Neuronal stem cell (in vitro differentiated cells): ENCODE results near the gene CELSR3.

Source experiments
- DNase-seq: peaks from one replicate; pipeline ENCODE4 v3.0.0-alpha.2; 2013; ENCODE audit warnings: low spot score
- H2AFZ ChIP-seq: one replicate; pipeline ENCODE4 v1.6.1; 2013; ENCODE audit warnings: mild to moderate bottlenecking, low read length, inconsistent platforms
- H2AK5ac ChIP-seq: 2 replicates; pipeline ENCODE4 v1.6.1; 2013; ENCODE audit warnings: low read depth, mild to moderate bottlenecking, inconsistent platforms, low read length, moderate library complexity, mixed read lengths
- H2BK120ac ChIP-seq: 2 replicates; pipeline ENCODE4 v1.6.1; 2013; ENCODE audit warnings: low read depth, mild to moderate bottlenecking, inconsistent platforms, low read length, moderate library complexity, mixed read lengths
- H2BK12ac ChIP-seq: one replicate; pipeline ENCODE4 v1.6.1; 2013; ENCODE audit warnings: low read length, inconsistent platforms
- H2BK15ac ChIP-seq: 2 replicates; pipeline ENCODE4 v1.6.1; 2013; ENCODE audit warnings: mild to moderate bottlenecking, low read length, inconsistent platforms, mixed read lengths
- H2BK5ac ChIP-seq: one replicate; pipeline ENCODE4 v1.6.1; 2013; ENCODE audit warnings: inconsistent platforms, mild to moderate bottlenecking, low read length, moderate library complexity
- H3K14ac ChIP-seq: one replicate; pipeline ENCODE4 v1.6.1; 2013; ENCODE audit warnings: low read length, inconsistent platforms
- H3K18ac ChIP-seq: 2 replicates; pipeline ENCODE4 v1.6.1; 2013; ENCODE audit warnings: low read length, inconsistent platforms
- H3K23ac ChIP-seq: 2 replicates; pipeline ENCODE4 v1.6.1; 2013; ENCODE audit warnings: low read depth, mild to moderate bottlenecking, mixed read lengths, low read length, inconsistent platforms; ENCODE audit not compliant: poor library complexity
- H3K27ac ChIP-seq: replicated peaks from 3 replicates; pipeline ENCODE4 v1.5.1; 2013; ENCODE audit warnings: low read length, inconsistent platforms
- H3K27me3 ChIP-seq, 3 experiments: 2 replicates each; pipeline ENCODE4 v1.6.1; 2013; ENCODE audit warnings: low read length in 3 of 3, mild to moderate bottlenecking in 2 of 3, inconsistent platforms in 1 of 3, low read depth in 1 of 3, mixed read lengths in 1 of 3, moderate library complexity in 1 of 3; ENCODE audit not compliant: control insufficient read depth in 3 of 3, insufficient read depth in 3 of 3
- H3K36me3 ChIP-seq, 2 donors: replicated peaks in 1 of 2; 2 replicates each; pipeline ENCODE4 v1.6.1; 2013; ENCODE audit warnings: low read length in 2 of 2; ENCODE audit not compliant: control insufficient read depth in 2 of 2, insufficient read depth in 2 of 2
- H3K4ac ChIP-seq: 2 replicates; pipeline ENCODE4 v1.6.1; 2013; ENCODE audit warnings: inconsistent platforms, mild to moderate bottlenecking, low read length, moderate library complexity
- H3K4me1 ChIP-seq, 2 donors: 1 replicate in 1 of 2; 2 replicates in 1 of 2; pipeline ENCODE4 v1.6.1; 2013; ENCODE audit warnings: low read length in 2 of 2, low read depth in 1 of 2; ENCODE audit not compliant: control insufficient read depth in 2 of 2, insufficient read depth in 1 of 2
- H3K4me2 ChIP-seq: one replicate; pipeline ENCODE4 v1.6.1; 2013; ENCODE audit warnings: mild to moderate bottlenecking, low read length, inconsistent platforms; ENCODE audit not compliant: insufficient read depth, poor library complexity, severe bottlenecking
- H3K4me3 ChIP-seq, 2 donors: 2 replicates each; pipeline ENCODE4 v1.5.1; 2013; ENCODE audit warnings: low read length in 2 of 2, mild to moderate bottlenecking in 2 of 2, inconsistent platforms in 1 of 2, moderate library complexity in 1 of 2
- H3K79me1 ChIP-seq: one replicate; pipeline ENCODE4 v1.6.1; 2013; ENCODE audit warnings: low read depth, mild to moderate bottlenecking, inconsistent platforms, low read length, moderate library complexity
- H3K9ac ChIP-seq: one replicate; pipeline ENCODE4 v1.6.1; 2013; ENCODE audit warnings: mild to moderate bottlenecking, low read depth, low read length, inconsistent platforms; ENCODE audit not compliant: poor library complexity
- H3K9me3 ChIP-seq, 2 donors: replicated peaks in 1 of 2; 2 replicates each; pipeline versions ENCODE3 to v1.6.1; 2013; ENCODE audit warnings: low read length in 2 of 2, mild to moderate bottlenecking in 2 of 2, inconsistent platforms in 1 of 2, low read depth in 1 of 2, mixed read lengths in 1 of 2, moderate library complexity in 1 of 2; ENCODE audit not compliant: control insufficient read depth in 2 of 2, insufficient read depth in 1 of 2
- H4K8ac ChIP-seq: one replicate; pipeline ENCODE4 v1.6.1; 2013; ENCODE audit warnings: low read depth, mild to moderate bottlenecking, inconsistent platforms, low read length, moderate library complexity
- H4K91ac ChIP-seq: one replicate; pipeline ENCODE4 v1.6.1; 2013; ENCODE audit warnings: low read length, low read depth, mild to moderate bottlenecking, inconsistent platforms; ENCODE audit not compliant: poor library complexity
- WGBS, 2 donors: extraction: QIAGEN DNeasy Blood & Tissue Kit; methylation state at CpG; one replicate each; pipeline ENCODE4 v1.1.7; 2013; ENCODE audit warnings: missing lambda C conversion rate in 2 of 2, mixed read lengths in 1 of 2; ENCODE audit not compliant: insufficient read length in 2 of 2, insufficient replicate concordance in 1 of 2; ENCODE audit errors: extremely low coverage in 2 of 2; 5-methylcytosine and 5-hydroxymethylcytosine counted together

Gene CELSR3

DNA sequence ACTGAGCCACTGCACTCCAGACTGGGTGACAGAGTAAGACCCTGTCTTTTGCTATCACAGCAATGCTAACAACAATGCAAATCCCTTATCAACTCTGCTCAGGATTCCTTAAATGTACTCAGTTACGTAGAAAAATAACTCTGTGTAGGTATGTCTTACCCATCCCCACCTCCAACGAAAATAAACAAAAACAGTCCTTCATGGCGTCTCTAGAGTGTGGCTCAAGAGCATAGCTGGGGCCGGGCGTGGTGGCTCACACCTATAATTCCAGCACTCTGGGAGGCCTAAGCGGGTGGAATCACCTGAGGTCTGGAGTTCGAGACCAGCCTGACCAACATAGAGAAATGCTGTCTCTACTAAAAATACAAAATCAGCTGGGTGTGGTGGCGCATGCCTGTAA is 36.2 kb upstream of the CELSR3 start:
- H3K4me2 ChIP-seq, result no peak overlapping the region
- WGBS, 2 donors, result no CpG with 5 or more reads among the region's 8 CpGs
- H3K27ac ChIP-seq, result no peak overlapping the region
- H3K4me1 ChIP-seq, result peaks cover 0 to 10% of the 10 kb centered on the region in 2 donors
- H3K18ac ChIP-seq, result no peak overlapping the region
- H4K8ac ChIP-seq, result no peak overlapping the region
- no peak overlapping the region for H3K4ac ChIP-seq
- no peaks in the 10 kb centered on the region for H3K27me3 ChIP-seq
- no peak overlapping the region for H2BK15ac ChIP-seq
- H3K23ac ChIP-seq, result no peak overlapping the region
- H2BK120ac ChIP-seq, result no peak overlapping the region
- H2BK5ac ChIP-seq, result no peak overlapping the region
- H3K9ac ChIP-seq, result no peak overlapping the region
- H3K14ac ChIP-seq, result no peak overlapping the region
- H2BK12ac ChIP-seq, result no peak overlapping the region
- no peak overlapping the region for H2AFZ ChIP-seq
- no peak overlapping the region for H2AK5ac ChIP-seq
- H3K9me3 ChIP-seq, result peaks cover 0 to 4% of the 10 kb centered on the region in 2 donors
- peaks cover 19 to 85% of the 10 kb centered on the region in 2 donors for H3K36me3 ChIP-seq
- no peak overlapping the region for H4K91ac ChIP-seq
- H3K79me1 ChIP-seq, result peaks cover under 1% of the 10 kb centered on the region
- no peak overlapping the region for H3K4me3 ChIP-seq
- no peak for DNase-seq

DNA sequence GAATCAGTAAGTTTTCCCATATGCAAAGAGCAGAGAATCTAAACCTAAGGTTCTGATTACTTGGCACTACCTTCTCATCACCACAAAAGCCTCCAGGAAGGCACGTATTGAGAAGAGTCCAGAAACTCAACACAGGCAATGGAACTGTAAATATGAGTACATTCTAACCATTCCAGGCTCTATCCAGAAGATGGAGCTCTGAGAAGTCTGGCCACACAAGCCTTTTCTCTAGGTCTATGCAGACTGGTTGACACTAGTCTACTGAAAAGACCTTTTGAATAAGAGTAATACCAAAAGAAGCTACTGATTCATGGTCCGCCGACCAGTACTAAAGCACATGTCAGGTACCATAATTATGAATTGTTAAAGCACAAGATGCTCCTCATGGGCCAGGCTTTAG is 35.3 kb upstream of the CELSR3 start:
- H2BK5ac ChIP-seq, result no peak overlapping the region
- no peak overlapping the region for H3K4ac ChIP-seq
- no peak for DNase-seq
- H2BK12ac ChIP-seq, result no peak overlapping the region
- H3K36me3 ChIP-seq, result peaks cover 27 to 91% of the 10 kb centered on the region in 2 donors
- no peak overlapping the region for H2AK5ac ChIP-seq
- H2BK15ac ChIP-seq, result no peak overlapping the region
- H3K27me3 ChIP-seq, result no peaks in the 10 kb centered on the region
- no peak overlapping the region for H3K4me2 ChIP-seq
- peaks cover 0 to 4% of the 10 kb centered on the region in 2 donors for H3K9me3 ChIP-seq
- no peak overlapping the region for H4K8ac ChIP-seq
- H2AFZ ChIP-seq, result no peak overlapping the region
- no peak overlapping the region for H2BK120ac ChIP-seq
- H3K18ac ChIP-seq, result no peak overlapping the region
- H3K23ac ChIP-seq, result no peak overlapping the region
- peaks cover 0 to 11% of the 10 kb centered on the region in 2 donors for H3K4me1 ChIP-seq
- no peak overlapping the region for H3K14ac ChIP-seq
- H3K79me1 ChIP-seq, result peaks cover 2% of the 10 kb centered on the region
- H3K4me3 ChIP-seq, result no peak overlapping the region
- WGBS, 2 donors, result no CpG with 5 or more reads among the region's 3 CpGs
- no peak overlapping the region for H4K91ac ChIP-seq
- no peak overlapping the region for H3K9ac ChIP-seq
- H3K27ac ChIP-seq, result no peak overlapping the region

DNA sequence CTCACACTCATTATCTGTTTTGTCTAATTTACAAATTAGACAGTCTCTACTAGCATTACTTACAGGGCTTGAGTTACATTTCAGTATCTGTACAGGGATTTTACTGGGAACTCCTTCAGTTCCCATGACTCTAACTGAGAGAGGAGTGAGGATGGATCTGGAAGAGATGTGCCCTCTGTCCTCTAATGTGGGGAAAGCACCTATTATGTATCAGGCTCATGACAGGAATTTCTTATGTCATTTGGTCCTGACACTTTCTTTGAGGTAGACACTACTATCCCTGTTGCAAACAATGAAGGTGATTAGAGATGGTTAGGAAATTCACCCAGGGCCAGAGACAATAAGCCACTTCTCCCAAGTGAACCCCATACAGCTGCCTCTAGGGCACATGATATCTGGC is 33.9 kb upstream of the CELSR3 start:
- H3K27me3 ChIP-seq, result no peaks in the 10 kb centered on the region
- H3K4ac ChIP-seq, result no peak overlapping the region
- H3K4me1 ChIP-seq, result peaks cover 0 to 11% of the 10 kb centered on the region in 2 donors
- no peak overlapping the region for H3K4me3 ChIP-seq
- H2AK5ac ChIP-seq, result no peak overlapping the region
- no peak overlapping the region for H2AFZ ChIP-seq
- H2BK120ac ChIP-seq, result no peak overlapping the region
- H3K9ac ChIP-seq, result no peak overlapping the region
- H3K9me3 ChIP-seq, result peaks cover 0 to 4% of the 10 kb centered on the region in 2 donors
- peaks cover 32 to 91% of the 10 kb centered on the region in 2 donors for H3K36me3 ChIP-seq
- H3K79me1 ChIP-seq, result peaks cover 5% of the 10 kb centered on the region
- no peak overlapping the region for H3K23ac ChIP-seq
- no peak overlapping the region for H2BK15ac ChIP-seq
- H2BK5ac ChIP-seq, result no peak overlapping the region
- no peak overlapping the region for H4K8ac ChIP-seq
- DNase-seq, result no peak
- H3K27ac ChIP-seq, result peak overlapping the region; percentile 8
- H3K4me2 ChIP-seq, result no peak overlapping the region
- no peak overlapping the region for H3K14ac ChIP-seq
- H4K91ac ChIP-seq, result no peak overlapping the region
- no peak overlapping the region for H3K18ac ChIP-seq
- H2BK12ac ChIP-seq, result no peak overlapping the region

GRCh38 chr3:48696156-48696555 is 33.5 kb upstream of the CELSR3 start:
- H3K4me2 ChIP-seq, result no peak overlapping the region
- H3K9me3 ChIP-seq, result peaks cover 0 to 4% of the 10 kb centered on the region in 2 donors
- H3K9ac ChIP-seq, result no peak overlapping the region
- no peak overlapping the region for H2BK12ac ChIP-seq
- no peak overlapping the region for H2AK5ac ChIP-seq
- no peak overlapping the region for H4K91ac ChIP-seq
- H3K27me3 ChIP-seq, result no peaks in the 10 kb centered on the region
- no peak overlapping the region for H2BK120ac ChIP-seq
- no peak overlapping the region for H3K18ac ChIP-seq
- peaks cover 5% of the 10 kb centered on the region for H3K79me1 ChIP-seq
- peaks cover 0 to 11% of the 10 kb centered on the region in 2 donors for H3K4me1 ChIP-seq
- H2BK5ac ChIP-seq, result no peak overlapping the region
- H2BK15ac ChIP-seq, result no peak overlapping the region
- no peak for DNase-seq
- WGBS, 2 donors, result no CpG with 5 or more reads among the region's 5 CpGs
- no peak overlapping the region for H3K14ac ChIP-seq
- H4K8ac ChIP-seq, result no peak overlapping the region
- H3K23ac ChIP-seq, result no peak overlapping the region
- H3K36me3 ChIP-seq, result peaks cover 32 to 93% of the 10 kb centered on the region in 2 donors
- no peak overlapping the region for H3K4me3 ChIP-seq
- H3K27ac ChIP-seq, result peak overlapping the region; percentile 8
- no peak overlapping the region for H2AFZ ChIP-seq
- H3K4ac ChIP-seq, result no peak overlapping the region
